Measurements from ENCODE around the gene ZNF611.
"Not testable (repeated sequence)": the region's sequence is repeated elsewhere in the genome, so short reads cannot be mapped to it uniquely, and the experiment has no call there.

The ZNF611 gene

DNA sequence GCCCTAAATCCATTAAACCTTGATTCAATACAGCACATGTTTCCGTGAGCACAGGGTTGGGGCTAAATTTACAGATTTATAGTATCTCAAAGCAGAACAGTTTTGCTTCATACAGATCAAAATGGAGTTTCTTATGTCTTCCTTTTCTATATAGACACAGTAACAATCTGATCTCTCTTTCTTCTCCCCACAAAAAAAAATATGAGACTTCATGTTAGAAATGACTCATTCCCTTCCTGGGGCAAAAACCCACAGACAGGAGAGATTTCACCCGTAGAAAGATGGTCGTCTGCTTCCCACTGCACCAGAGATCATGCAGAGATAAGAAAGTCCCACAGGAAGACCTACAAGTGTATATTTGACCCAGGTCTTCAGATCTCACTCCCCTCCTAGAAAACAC is 7.7 kb upstream of the ZNF611 start:
- no peak for TF ChIP-seq ELF4 (IDR thresholded peaks at IDR 0.05)
- no peak for TF ChIP-seq LEF1 (IDR thresholded peaks at IDR 0.05; ENCODE audit: borderline replicate concordance)
- no peak for TF ChIP-seq FOXM1 (IDR thresholded peaks at IDR 0.05; ENCODE audit: borderline replicate concordance)
- no peak for TF ChIP-seq CTBP1 (IDR thresholded peaks at IDR 0.05; ENCODE audit: borderline replicate concordance)
- no peak for TF ChIP-seq BHLHE40 (IDR thresholded peaks at IDR 0.05; ENCODE audit: borderline replicate concordance)
- no peak for TF ChIP-seq L3MBTL2 (conservative IDR thresholded peaks at IDR 0.05)
- TF ChIP-seq SUZ12 (IDR thresholded peaks at IDR 0.05), result no peak
- no peak for TF ChIP-seq FOXA1 (IDR thresholded peaks at IDR 0.05)
- no peak for TF ChIP-seq SP1 (IDR thresholded peaks at IDR 0.05)
- TF ChIP-seq, protein P1, sequence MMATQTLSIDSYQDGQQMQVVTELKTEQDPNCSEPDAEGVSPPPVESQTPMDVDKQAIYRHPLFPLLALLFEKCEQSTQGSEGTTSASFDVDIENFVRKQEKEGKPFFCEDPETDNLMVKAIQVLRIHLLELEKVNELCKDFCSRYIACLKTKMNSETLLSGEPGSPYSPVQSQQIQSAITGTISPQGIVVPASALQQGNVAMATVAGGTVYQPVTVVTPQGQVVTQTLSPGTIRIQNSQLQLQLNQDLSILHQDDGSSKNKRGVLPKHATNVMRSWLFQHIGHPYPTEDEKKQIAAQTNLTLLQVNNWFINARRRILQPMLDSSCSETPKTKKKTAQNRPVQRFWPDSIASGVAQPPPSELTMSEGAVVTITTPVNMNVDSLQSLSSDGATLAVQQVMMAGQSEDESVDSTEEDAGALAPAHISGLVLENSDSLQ (IDR thresholded peaks at IDR 0.05), result no peak
- DNase-seq (ENCODE audit: extremely low spot score), result no peak
- ChIA-PET POLR2A (no interaction called here), CTCF (interaction anchor here (0.6 kb wide), 1 partner anchor 312 kb away, joined by 3 read pairs; no protein-coding TSS in a partner anchor)

GRCh38 chr19:52741951-52742485 is 7.2 kb upstream of the ZNF611 start:
- DNase-seq (ENCODE audit: extremely low spot score), result no peak
- no peak for TF ChIP-seq CTBP1 (IDR thresholded peaks at IDR 0.05; ENCODE audit: borderline replicate concordance)
- TF ChIP-seq SP1 (IDR thresholded peaks at IDR 0.05), result no peak
- no peak for TF ChIP-seq ZNF384 (IDR thresholded peaks at IDR 0.05)
- no peak for TF ChIP-seq L3MBTL2 (conservative IDR thresholded peaks at IDR 0.05)
- TF ChIP-seq FOXA1 (IDR thresholded peaks at IDR 0.05), result no peak
- no peak for TF ChIP-seq ELF4 (IDR thresholded peaks at IDR 0.05)
- TF ChIP-seq FOXM1 (IDR thresholded peaks at IDR 0.05; ENCODE audit: borderline replicate concordance), result no peak
- TF ChIP-seq FOXK2 (IDR thresholded peaks at IDR 0.05), result no peak
- no peak for TF ChIP-seq BHLHE40 (IDR thresholded peaks at IDR 0.05; ENCODE audit: borderline replicate concordance)
- TF ChIP-seq, protein P1 (IDR thresholded peaks at IDR 0.05), result no peak
- CTCF ChIA-PET, result no interaction called here
- POLR2A ChIA-PET, result no interaction called here

- DNase-seq (ENCODE audit: extremely low spot score); POLR2A ChIA-PET; CTCF ChIA-PET: not testable (repeated sequence)
Measured at GRCh38 chr19:52741371-52741770, 6.5 kb upstream of the ZNF611 start.

GRCh38 chr19:52739576-52739975 is 4.7 kb upstream of the ZNF611 start:
- DNase-seq (ENCODE audit: extremely low spot score), result no peak
- CTCF ChIA-PET, result no interaction called here
- POLR2A ChIA-PET, result no interaction called here
- TF ChIP-seq SUZ12 (IDR thresholded peaks at IDR 0.05) (no peak), FOXA1 (IDR thresholded peaks at IDR 0.05) (no peak), ARNT (IDR thresholded peaks at IDR 0.05) (no peak), SP1 (IDR thresholded peaks at IDR 0.05) (no peak), CTBP1 (IDR thresholded peaks at IDR 0.05; ENCODE audit: borderline replicate concordance) (no peak)
- TF ChIP-seq, protein P1 (IDR thresholded peaks at IDR 0.05), result no peak

DNA sequence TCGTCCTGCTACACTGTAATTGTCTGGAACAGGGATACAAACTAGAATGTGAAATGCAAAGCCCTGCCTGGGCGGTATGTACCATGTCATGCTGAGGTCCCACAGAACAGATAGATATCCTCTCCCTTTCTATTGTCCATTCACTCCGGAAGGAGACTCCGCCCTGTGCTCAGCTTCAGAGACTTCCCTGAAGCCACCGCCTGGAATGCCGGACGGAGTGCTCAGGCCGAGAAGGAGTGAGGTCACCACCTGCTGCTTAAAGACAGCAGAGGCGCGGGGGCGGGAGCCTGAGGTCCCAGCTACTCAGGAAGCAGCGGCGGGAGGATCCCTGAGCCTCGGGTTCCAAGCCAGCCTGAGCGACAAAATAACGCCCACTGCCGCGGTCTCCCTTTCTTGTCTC is 890 bp upstream of the ZNF611 start:
- CTCF ChIA-PET, result no interaction called here
- POLR2A ChIA-PET, result no interaction called here
- TF ChIP-seq FOXK2 (IDR thresholded peaks at IDR 0.05), result no peak
- TF ChIP-seq L3MBTL2 (conservative IDR thresholded peaks at IDR 0.05), result no peak
- no peak for TF ChIP-seq FOXA1 (IDR thresholded peaks at IDR 0.05)
- TF ChIP-seq ARNT (IDR thresholded peaks at IDR 0.05), result no peak
- no peak for TF ChIP-seq BHLHE40 (IDR thresholded peaks at IDR 0.05; ENCODE audit: borderline replicate concordance)
- TF ChIP-seq, protein P1 (IDR thresholded peaks at IDR 0.05), result no peak
- no peak for TF ChIP-seq FOXM1 (IDR thresholded peaks at IDR 0.05; ENCODE audit: borderline replicate concordance)
- no peak for TF ChIP-seq ELF4 (IDR thresholded peaks at IDR 0.05)
- no peak for TF ChIP-seq HDGF (IDR thresholded peaks at IDR 0.05; ENCODE audit: borderline replicate concordance)
- no peak for TF ChIP-seq SP1 (IDR thresholded peaks at IDR 0.05)
- no peak for TF ChIP-seq LEF1 (IDR thresholded peaks at IDR 0.05; ENCODE audit: borderline replicate concordance)
- no peak for DNase-seq (ENCODE audit: extremely low spot score)

GRCh38 chr19:52734331-52734892 is 432 bp downstream of the ZNF611 start:
- TF ChIP-seq FOXA1 (IDR thresholded peaks at IDR 0.05), result no peak
- DNase-seq (ENCODE audit: extremely low spot score), result peak; percentile 19
- ChIA-PET POLR2A (no interaction called here), CTCF (no interaction called here)

DNA sequence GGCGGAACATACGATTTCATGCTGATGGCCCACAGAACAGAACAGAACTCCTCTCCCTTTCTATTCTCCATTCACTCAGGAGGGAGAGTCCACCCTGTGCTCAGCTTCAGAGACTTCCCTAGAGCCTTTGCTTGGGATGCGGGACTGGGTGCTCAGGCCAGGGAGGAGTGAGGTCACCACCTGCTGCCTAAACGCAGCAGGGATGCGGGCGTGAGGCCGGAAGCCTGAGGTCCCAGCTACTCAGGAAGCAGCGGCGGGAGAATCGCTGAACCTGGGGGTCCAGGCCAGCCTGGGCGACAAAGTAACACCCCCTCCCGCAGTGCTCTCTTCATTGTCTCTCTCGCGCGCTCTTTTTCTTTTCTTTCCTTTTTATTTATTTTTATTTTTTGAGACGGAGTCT is 8.8 kb downstream of the ZNF611 start:
- POLR2A ChIA-PET; CTCF ChIA-PET; DNase-seq (ENCODE audit: extremely low spot score): not testable (repeated sequence)

Measured in HEK293T (cell line).